Measurements from ENCODE around the gene RAPGEF6.
"Not testable (repeated sequence)": the region's sequence is repeated elsewhere in the genome, so short reads cannot be mapped to it uniquely, and the experiment has no call there.

Gene RAPGEF6

DNA sequence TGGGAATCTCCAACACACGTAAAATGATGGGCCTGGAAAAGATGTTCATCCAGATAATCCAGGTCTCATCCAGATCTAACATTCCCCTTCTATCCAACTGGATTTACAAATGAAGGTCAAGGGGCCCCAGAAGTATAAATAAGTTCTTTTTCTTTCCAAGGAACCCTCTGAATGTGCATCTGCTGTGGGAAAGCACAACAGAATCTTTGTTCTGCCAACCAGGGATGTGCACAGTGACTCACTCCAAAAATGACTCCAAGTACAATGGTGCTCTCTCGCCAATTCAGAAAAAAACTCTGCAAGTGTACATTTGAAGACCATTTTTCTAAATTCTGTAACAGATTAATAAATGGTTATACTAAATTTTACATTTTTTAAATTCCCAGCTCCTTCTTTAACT lies 12.4 kb downstream of the RAPGEF6 start:
- peaks cover 98% of the 10 kb centered on the region for H3K79me2 ChIP-seq (ENCODE audit: insufficient read depth, low read length)
- DNase-seq = no peak
- no peak overlapping the region for H3K27ac ChIP-seq (ENCODE audit: low read length)
- H3K36me3 ChIP-seq (ENCODE audit: insufficient read depth, low read length) = no peaks in the 10 kb centered on the region
- no peak overlapping the region for H2AFZ ChIP-seq (ENCODE audit: low read depth, low read length)
- H3K4me3 ChIP-seq (ENCODE audit: low read depth in 1 of 2, low read length in 2 of 2) = no peak overlapping the region
- no peak for TF ChIP-seq CTCF (IDR thresholded peaks at IDR 0.05; ENCODE audit: borderline replicate concordance, extremely low read depth, low read length, poor library complexity, severe bottlenecking)
- TF ChIP-seq EZH2 (IDR thresholded peaks at IDR 0.05; ENCODE audit: borderline replicate concordance, low read depth, low read length, severe bottlenecking) = no peak
- no peaks in the 10 kb centered on the region for H3K9me3 ChIP-seq (ENCODE audit: insufficient read depth, low read length, severe bottlenecking)
- H3K4me2 ChIP-seq (ENCODE audit: insufficient read depth, low read length) = no peak overlapping the region
- no peak overlapping the region for H3K9ac ChIP-seq (ENCODE audit: low read depth, low read length)
- ATAC-seq (ENCODE audit: insufficient read depth, low read depth) = no peak
- peaks cover 37% of the 10 kb centered on the region; the same call in 1 of the 2 replicates for H4K20me1 ChIP-seq (ENCODE audit: insufficient read depth, low read length)
- no peaks in the 10 kb centered on the region for H3K27me3 ChIP-seq (ENCODE audit: insufficient read depth, low read length, poor library complexity)
- no peaks in the 10 kb centered on the region for H3K4me1 ChIP-seq (ENCODE audit: insufficient read depth, low read length)

DNA sequence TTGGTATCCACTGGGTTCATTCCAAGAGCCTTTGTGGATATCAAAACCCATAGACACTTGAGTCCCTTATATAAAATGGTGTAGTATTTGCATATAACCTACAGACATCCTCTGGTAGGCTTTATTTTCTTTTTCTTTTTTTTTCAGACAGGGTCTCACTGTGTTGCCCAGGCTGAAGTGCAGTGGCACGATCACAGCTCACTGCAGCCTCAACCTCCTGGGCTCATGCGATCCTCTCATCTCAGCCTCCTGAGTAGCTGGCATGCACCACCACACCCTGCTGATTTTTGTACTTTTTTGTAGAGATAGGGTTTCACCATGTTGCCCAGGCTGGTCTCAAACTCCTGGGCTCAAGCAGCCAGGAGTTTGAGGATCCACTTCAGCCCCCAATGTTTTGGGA lies 13.9 kb downstream of the RAPGEF6 start:
- peaks cover 35% of the 10 kb centered on the region; the same call in 1 of the 2 replicates for H4K20me1 ChIP-seq (ENCODE audit: insufficient read depth, low read length)
- not testable (repeated sequence) for ATAC-seq (ENCODE audit: insufficient read depth, low read depth); DNase-seq; H3K4me1 ChIP-seq (ENCODE audit: insufficient read depth, low read length); H3K27me3 ChIP-seq (ENCODE audit: insufficient read depth, low read length, poor library complexity); H3K4me2 ChIP-seq (ENCODE audit: insufficient read depth, low read length); H2AFZ ChIP-seq (ENCODE audit: low read depth, low read length); H3K27ac ChIP-seq (ENCODE audit: low read length); H3K9me3 ChIP-seq (ENCODE audit: insufficient read depth, low read length, severe bottlenecking); H3K36me3 ChIP-seq (ENCODE audit: insufficient read depth, low read length); H3K4me3 ChIP-seq (ENCODE audit: low read depth in 1 of 2, low read length in 2 of 2); H3K9ac ChIP-seq (ENCODE audit: low read depth, low read length)
- peaks cover 98% of the 10 kb centered on the region for H3K79me2 ChIP-seq (ENCODE audit: insufficient read depth, low read length)

- DNase-seq = no peak
- Histone ChIP-seq H3K9ac (ENCODE audit: low read depth, low read length) (no peak overlapping the region), H3K79me2 (ENCODE audit: insufficient read depth, low read length) (peaks cover 100% of the 10 kb centered on the region), H3K4me1 (ENCODE audit: insufficient read depth, low read length) (no peaks in the 10 kb centered on the region), H3K4me3 (ENCODE audit: low read depth in 1 of 2, low read length in 2 of 2) (no peak overlapping the region), H3K4me2 (ENCODE audit: insufficient read depth, low read length) (no peak overlapping the region), H4K20me1 (ENCODE audit: insufficient read depth, low read length) (peaks cover 42% of the 10 kb centered on the region; the same call in 1 of the 2 replicates), H3K9me3 (ENCODE audit: insufficient read depth, low read length, severe bottlenecking) (no peaks in the 10 kb centered on the region), H3K36me3 (ENCODE audit: insufficient read depth, low read length) (no peaks in the 10 kb centered on the region), H3K27ac (ENCODE audit: low read length) (no peak overlapping the region), H2AFZ (ENCODE audit: low read depth, low read length) (no peak overlapping the region), H3K27me3 (ENCODE audit: insufficient read depth, low read length, poor library complexity) (no peaks in the 10 kb centered on the region)
- no peak for TF ChIP-seq CTCF (IDR thresholded peaks at IDR 0.05; ENCODE audit: borderline replicate concordance, extremely low read depth, low read length, poor library complexity, severe bottlenecking)
- no peak for ATAC-seq (ENCODE audit: insufficient read depth, low read depth)
Observed at GRCh38 chr5:131619102-131619501, 15.9 kb downstream of the RAPGEF6 start.

DNA sequence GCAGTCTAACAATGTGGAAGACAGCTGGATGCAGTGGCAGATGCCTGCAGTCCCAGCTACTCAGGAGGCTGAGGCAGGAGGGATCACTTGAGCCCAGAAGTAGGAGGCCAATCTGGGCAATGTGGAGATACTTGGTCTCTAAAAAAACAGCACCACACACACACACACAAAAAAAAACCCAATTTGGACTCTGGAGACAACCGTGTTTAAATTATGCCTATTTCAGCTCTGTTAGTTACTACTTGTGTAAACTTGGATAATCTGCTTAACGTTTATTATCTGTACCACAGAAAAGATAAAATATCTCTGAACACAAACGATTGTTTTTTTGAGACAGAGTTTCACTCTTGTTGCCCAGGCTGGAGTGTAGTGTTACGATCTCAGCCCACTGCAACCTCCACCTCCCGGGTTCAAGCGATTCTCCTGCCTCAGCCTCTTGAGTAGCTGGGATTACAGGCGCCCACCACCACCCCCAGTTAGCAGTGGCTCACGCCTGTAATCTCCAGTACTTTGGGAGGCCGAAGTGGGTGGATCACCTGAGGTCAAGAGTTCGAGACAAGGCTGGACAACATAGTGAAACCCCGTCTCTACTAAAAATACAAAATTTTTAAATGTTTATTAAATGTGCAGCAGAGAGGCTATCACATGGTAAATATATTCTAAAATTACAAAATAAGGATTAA lies 17.7 kb downstream of the RAPGEF6 start:
- Histone ChIP-seq H3K4me2 (ENCODE audit: insufficient read depth, low read length) (no peak overlapping the region), H3K4me3 (ENCODE audit: low read depth in 1 of 2, low read length in 2 of 2) (no peak overlapping the region), H2AFZ (ENCODE audit: low read depth, low read length) (no peak overlapping the region), H3K27ac (ENCODE audit: low read length) (no peak overlapping the region), H3K9me3 (ENCODE audit: insufficient read depth, low read length, severe bottlenecking) (no peaks in the 10 kb centered on the region), H3K79me2 (ENCODE audit: insufficient read depth, low read length) (peaks cover 100% of the 10 kb centered on the region), H3K4me1 (ENCODE audit: insufficient read depth, low read length) (no peaks in the 10 kb centered on the region), H3K36me3 (ENCODE audit: insufficient read depth, low read length) (no peaks in the 10 kb centered on the region), H3K9ac (ENCODE audit: low read depth, low read length) (no peak overlapping the region), H3K27me3 (ENCODE audit: insufficient read depth, low read length, poor library complexity) (no peaks in the 10 kb centered on the region), H4K20me1 (ENCODE audit: insufficient read depth, low read length) (peaks cover 35% of the 10 kb centered on the region)
- no peak for DNase-seq
- no peak for ATAC-seq (ENCODE audit: insufficient read depth, low read depth)
- TF ChIP-seq EZH2 (IDR thresholded peaks at IDR 0.05; ENCODE audit: borderline replicate concordance, low read depth, low read length, severe bottlenecking) (no peak), CTCF (IDR thresholded peaks at IDR 0.05; ENCODE audit: borderline replicate concordance, extremely low read depth, low read length, poor library complexity, severe bottlenecking) (no peak)

All from DND-41 (cell line).